HG02759 (cell line): Measurements from ENCODE around the gene GSE1.
A peak's percentile ranks its signal among the peaks of the same experiment; 100 is the strongest.

Experiments used
- ATAC-seq: cut with Tn5 transposase; IDR thresholded peaks from one replicate; pipeline ENCODE4 v1.9.1; 2021; ENCODE audit warnings: mild to moderate bottlenecking, moderate library complexity; ENCODE audit not compliant: unreplicated experiment

The GSE1 gene

GRCh38 chr16:85658504-85659326 lies 45.6 kb downstream of the GSE1 start:
- no peak for ATAC-seq

GRCh38 chr16:85659336-85659735 lies 46.2 kb downstream of the GSE1 start:
- no peak for ATAC-seq

GRCh38 chr16:85659805-85660511 lies 46.8 kb downstream of the GSE1 start:
- ATAC-seq = peak; percentile 60

- ATAC-seq = no peak
Observed at GRCh38 chr16:85660843-85661739, 48.0 kb downstream of the GSE1 start.

- ATAC-seq = no peak
Observed at GRCh38 chr16:85661740-85662481, 48.8 kb downstream of the GSE1 start.

GRCh38 chr16:85662482-85662812 lies 49.3 kb downstream of the GSE1 start:
- no peak for ATAC-seq

GRCh38 chr16:85662976-85663830 lies 50.1 kb downstream of the GSE1 start:
- ATAC-seq = no peak

GRCh38 chr16:85663891-85664321 lies 50.8 kb downstream of the GSE1 start:
- ATAC-seq = no peak

- ATAC-seq = no peak
Observed at GRCh38 chr16:85664580-85665372, 51.7 kb downstream of the GSE1 start.

GRCh38 chr16:85665373-85665740 lies 52.2 kb downstream of the GSE1 start:
- no peak for ATAC-seq

GRCh38 chr16:85665929-85666328 lies 52.8 kb downstream of the GSE1 start:
- ATAC-seq = no peak

GRCh38 chr16:85667261-85667660 lies 54.1 kb downstream of the GSE1 start:
- ATAC-seq = no peak

GRCh38 chr16:85667841-85668413 lies 54.8 kb downstream of the GSE1 start:
- ATAC-seq = no peak

- ATAC-seq = no peak
Observed at GRCh38 chr16:85668676-85669424, 55.7 kb downstream of the GSE1 start.

- no peak for ATAC-seq
Observed at GRCh38 chr16:85670840-85671239, 57.7 kb downstream of the GSE1 start.

GRCh38 chr16:85673529-85674417 lies 60.7 kb downstream of the GSE1 start:
- no peak for ATAC-seq

- ATAC-seq = no peak
Observed at GRCh38 chr16:85674418-85674755, 61.3 kb downstream of the GSE1 start.
